A673 (cell line): ENCODE data around the gene NFKB2. TPM values are rescaled to one million over a fixed set of nuclear protein-coding genes. Genes with fewer than 3 reads are reported as not detected.

Source experiments
- BruUV-seq: library from RNA; stranded (reverse); fragments of 400-500 nt; replicated peaks from 2 replicates; lab custom pipeline; 2021; lab: Mats Ljungman, UMichigan
- CTCF ChIA-PET: fragments of 300-600 bp; sonication (Branson Sonifier 250); formaldehyde crosslinking; loops from one replicate; lab custom pipeline; 2022; ENCODE audit warnings: antibody characterized with exemption; lab: Charles Lee
- POLR2A ChIA-PET: fragments of 300-600 bp; sonication (Branson Sonifier 250); formaldehyde crosslinking; loops from one replicate; lab custom pipeline; 2022; ENCODE audit warnings: antibody characterized with exemption; ENCODE audit not compliant: low non-redundant PET; lab: Charles Lee
- DNase-seq: peaks from one replicate; pipeline ENCODE4 v3.0.0-alpha.2; 2015; ENCODE audit warnings: low spot score
- H3K27ac ChIP-seq: fragments of 200-600 bp; sonication (generic); 2 replicates; pipeline ENCODE4 v1.5.1; 2016; ENCODE audit warnings: mixed run types, low read depth, mild to moderate bottlenecking, mixed read lengths, antibody characterized with exemption, low read length; ENCODE audit not compliant: poor library complexity, severe bottlenecking
- H3K27me3 ChIP-seq: fragments of 200-600 bp; sonication (generic); replicated peaks from 2 replicates; pipeline ENCODE4 v1.6.1; 2017; ENCODE audit warnings: mixed run types, low read depth, mild to moderate bottlenecking, mixed read lengths, antibody characterized with exemption, low read length; ENCODE audit not compliant: insufficient read depth, poor library complexity
- H3K36me3 ChIP-seq: fragments of 200-600 bp; sonication (generic); 2 replicates; pipeline ENCODE4 v1.6.1; 2016; ENCODE audit warnings: mixed run types, mild to moderate bottlenecking, mixed read lengths, antibody characterized with exemption, low read length; ENCODE audit not compliant: insufficient read depth, poor library complexity, severe bottlenecking
- H3K4me1 ChIP-seq: fragments of 200-600 bp; sonication (generic); 2 replicates; pipeline ENCODE4 v1.6.1; 2017; ENCODE audit warnings: mixed run types, mild to moderate bottlenecking, mixed read lengths, antibody characterized with exemption, low read length; ENCODE audit not compliant: insufficient read depth, poor library complexity, severe bottlenecking
- H3K4me3 ChIP-seq: fragments of 200-600 bp; sonication (generic); 2 replicates; pipeline ENCODE4 v1.5.1; 2016; ENCODE audit warnings: low read depth, mixed run types, mild to moderate bottlenecking, mixed read lengths, low read length; ENCODE audit not compliant: poor library complexity, severe bottlenecking
- H3K9me3 ChIP-seq: fragments of 200-600 bp; sonication (generic); 2 replicates; pipeline ENCODE4 v1.6.1; 2016; ENCODE audit warnings: mixed run types, low read depth, mild to moderate bottlenecking, mixed read lengths, antibody characterized with exemption, low read length; ENCODE audit not compliant: poor library complexity, severe bottlenecking
- EZH2 ChIP-seq: fragments of 200-600 bp; sonication (generic); IDR thresholded peaks from 2 replicates; pipeline ENCODE4 v1.6.1; 2017; ENCODE audit warnings: borderline replicate concordance, low read depth, mild to moderate bottlenecking, mixed read lengths, antibody characterized with exemption, low read length; ENCODE audit not compliant: poor library complexity, severe bottlenecking
- intact Hi-C: fragments of 100-400 bp; cut with micrococcal nuclease; formaldehyde crosslinking; loops from one replicate; pipeline ENCODE4 v1.10.0; 2022; ENCODE audit not compliant: unreplicated experiment
- total RNA-seq: library from RNA; stranded (reverse); gene quantifications from 2 replicates; pipeline ENCODE4 v1.2.3, GENCODE V29; 2021
- TF ChIP-seq, protein P1 (sequence below): fragments of 300-800, 200-600 bp; sonication (generic); conservative IDR thresholded peaks from 2 replicates; pipeline ENCODE4 v1.5.1; 2017; ENCODE audit warnings: low read depth, mild to moderate bottlenecking, antibody characterized with exemption, low read length, moderate library complexity, mixed read lengths

NFKB2 gene
- total RNA-seq, 1 experiment from 2014 or later = 29.8 TPM

DNA sequence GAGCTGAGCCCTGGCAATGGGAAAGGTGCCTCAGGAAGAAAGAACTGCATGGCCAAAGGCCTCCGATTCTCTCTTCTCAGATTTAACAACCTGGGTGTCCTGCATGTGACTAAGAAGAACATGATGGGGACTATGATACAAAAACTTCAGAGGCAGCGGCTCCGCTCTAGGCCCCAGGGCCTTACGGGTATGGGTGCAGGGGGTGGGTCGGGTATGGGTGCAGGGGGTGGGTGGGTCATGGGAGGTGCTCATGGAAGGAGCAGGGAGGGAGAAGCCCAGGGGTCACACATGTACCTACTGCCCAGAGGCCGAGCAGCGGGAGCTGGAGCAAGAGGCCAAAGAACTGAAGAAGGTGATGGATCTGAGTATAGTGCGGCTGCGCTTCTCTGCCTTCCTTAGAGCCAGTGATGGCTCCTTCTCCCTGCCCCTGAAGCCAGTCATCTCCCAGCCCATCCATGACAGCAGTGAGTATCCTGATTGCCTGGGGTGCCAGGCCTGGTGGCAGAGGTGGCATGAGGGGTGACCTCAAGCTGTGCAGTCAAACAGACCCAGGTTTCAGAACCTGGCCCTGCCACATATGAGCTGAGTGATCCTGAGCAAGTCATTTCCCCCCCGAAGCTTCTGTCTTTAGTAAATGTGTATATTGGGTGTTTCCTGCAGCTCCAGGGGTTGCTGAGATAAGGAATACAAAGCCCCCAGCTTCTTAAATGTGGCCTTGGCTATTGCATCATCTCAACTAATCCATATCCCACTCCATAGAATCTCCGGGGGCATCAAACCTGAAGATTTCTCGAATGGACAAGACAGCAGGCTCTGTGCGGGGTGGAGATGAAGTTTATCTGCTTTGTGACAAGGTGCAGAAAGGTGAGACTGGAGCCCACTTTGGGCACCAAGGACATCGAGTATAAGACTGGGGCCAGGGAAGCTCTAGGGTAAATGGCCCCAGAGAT, 2.0 kb downstream of the NFKB2 start:
- no peaks in the 10 kb centered on the region for H3K27me3 ChIP-seq
- CTCF ChIA-PET = interaction anchor here (0.6 kb wide), 1 partner anchor 283 kb away, joined by 3 read pairs; no protein-coding TSS in a partner anchor
- H3K4me3 ChIP-seq = no peak overlapping the region
- no TSS peak for BruUV-seq
- H3K9me3 ChIP-seq = no peaks in the 10 kb centered on the region
- H3K4me1 ChIP-seq = peaks cover 9% of the 10 kb centered on the region
- POLR2A ChIA-PET = no interaction called here
- no peaks in the 10 kb centered on the region for H3K36me3 ChIP-seq
- intact Hi-C loops = loop anchor here (5.0 to 10.0 kb wide), 3 partner anchors 165 to 247 kb away; partner anchors contain the start of gene TRIM8
- H3K27ac ChIP-seq = no peak overlapping the region
- TF ChIP-seq EZH2 = no peak
- TF ChIP-seq, protein P1, sequence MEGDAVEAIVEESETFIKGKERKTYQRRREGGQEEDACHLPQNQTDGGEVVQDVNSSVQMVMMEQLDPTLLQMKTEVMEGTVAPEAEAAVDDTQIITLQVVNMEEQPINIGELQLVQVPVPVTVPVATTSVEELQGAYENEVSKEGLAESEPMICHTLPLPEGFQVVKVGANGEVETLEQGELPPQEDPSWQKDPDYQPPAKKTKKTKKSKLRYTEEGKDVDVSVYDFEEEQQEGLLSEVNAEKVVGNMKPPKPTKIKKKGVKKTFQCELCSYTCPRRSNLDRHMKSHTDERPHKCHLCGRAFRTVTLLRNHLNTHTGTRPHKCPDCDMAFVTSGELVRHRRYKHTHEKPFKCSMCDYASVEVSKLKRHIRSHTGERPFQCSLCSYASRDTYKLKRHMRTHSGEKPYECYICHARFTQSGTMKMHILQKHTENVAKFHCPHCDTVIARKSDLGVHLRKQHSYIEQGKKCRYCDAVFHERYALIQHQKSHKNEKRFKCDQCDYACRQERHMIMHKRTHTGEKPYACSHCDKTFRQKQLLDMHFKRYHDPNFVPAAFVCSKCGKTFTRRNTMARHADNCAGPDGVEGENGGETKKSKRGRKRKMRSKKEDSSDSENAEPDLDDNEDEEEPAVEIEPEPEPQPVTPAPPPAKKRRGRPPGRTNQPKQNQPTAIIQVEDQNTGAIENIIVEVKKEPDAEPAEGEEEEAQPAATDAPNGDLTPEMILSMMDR = no peak
- DNase-seq = no peak

DNA sequence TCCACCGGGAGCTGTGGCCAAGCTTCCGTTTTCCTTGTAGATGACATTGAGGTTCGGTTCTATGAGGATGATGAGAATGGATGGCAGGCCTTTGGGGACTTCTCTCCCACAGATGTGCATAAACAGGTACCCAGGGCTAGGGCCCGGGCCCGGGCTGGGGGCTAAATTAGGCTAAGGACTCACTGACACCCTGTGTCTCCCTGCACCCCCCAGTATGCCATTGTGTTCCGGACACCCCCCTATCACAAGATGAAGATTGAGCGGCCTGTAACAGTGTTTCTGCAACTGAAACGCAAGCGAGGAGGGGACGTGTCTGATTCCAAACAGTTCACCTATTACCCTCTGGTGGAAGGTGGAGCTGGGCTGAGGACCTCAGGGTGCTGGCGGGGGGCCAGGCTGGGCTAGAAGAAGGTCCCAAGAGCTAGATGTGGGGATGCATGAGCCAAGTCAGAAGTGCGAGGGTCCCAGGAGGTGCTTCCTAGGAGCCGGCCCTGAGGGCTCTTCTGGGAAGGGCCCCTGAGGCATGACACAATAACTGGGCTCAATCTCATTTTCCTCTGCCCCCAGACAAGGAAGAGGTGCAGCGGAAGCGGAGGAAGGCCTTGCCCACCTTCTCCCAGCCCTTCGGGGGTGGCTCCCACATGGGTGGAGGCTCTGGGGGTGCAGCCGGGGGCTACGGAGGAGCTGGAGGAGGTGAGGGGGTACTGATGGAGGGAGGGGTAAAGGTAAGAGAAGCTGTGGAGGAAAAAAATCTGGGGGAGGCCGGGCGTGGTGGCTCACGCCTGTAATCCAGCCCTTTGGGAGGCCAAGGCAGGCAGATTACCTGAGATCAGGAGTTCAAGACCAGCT, 2.9 kb downstream of the NFKB2 start:
- Histone ChIP-seq H3K4me3 (peak overlapping the region; percentile 65), H3K9me3 (no peaks in the 10 kb centered on the region), H3K27ac (no peak overlapping the region), H3K27me3 (no peaks in the 10 kb centered on the region), H3K4me1 (peaks cover 9% of the 10 kb centered on the region), H3K36me3 (no peaks in the 10 kb centered on the region)
- intact Hi-C loops = loop anchor here (5.0 to 10.0 kb wide), 3 partner anchors 166 to 246 kb away; partner anchors contain the start of gene TRIM8
- ChIA-PET POLR2A (no interaction called here), CTCF (interaction anchor here (0.6 to 1.4 kb wide), 6 partner anchors 56 to 282 kb away, joined by 3 to 7 read pairs (median 4); no protein-coding TSS in a partner anchor)
- no TSS peak for BruUV-seq
- TF ChIP-seq, protein P1 = no peak
- no peak for TF ChIP-seq EZH2
- DNase-seq = no peak
